Caco-2 (cell line): ENCODE measurements around the gene NDFIP1. TPM values are rescaled to one million over a fixed set of nuclear protein-coding genes. Genes with fewer than 3 reads are reported as not detected.

Experiments used
- BruUV-seq: library from RNA; stranded (reverse); fragments of 400-500 nt; replicated peaks from 2 replicates; lab custom pipeline; 2021; lab: Mats Ljungman, UMichigan
- CTCF ChIA-PET: fragments of 300-600 bp; sonication (Branson Sonifier 250); formaldehyde crosslinking; loops from one replicate; lab custom pipeline; 2022; ENCODE audit warnings: antibody characterized with exemption; lab: Charles Lee
- POLR2A ChIA-PET: fragments of 300-600 bp; sonication (Branson Sonifier 250); formaldehyde crosslinking; loops from one replicate; lab custom pipeline; 2022; ENCODE audit warnings: antibody characterized with exemption; lab: Charles Lee
- DNase-seq, 2 experiments: peaks; one replicate each; pipeline versions ENCODE4 v3.0.0 to v3.0.0-alpha.2; 2020 to 2022
- H3K27me3 ChIP-seq: replicated peaks from 2 replicates; pipeline ENCODE4 v1.6.0; 2011; ENCODE audit warnings: low read length; ENCODE audit not compliant: control insufficient read depth, insufficient read depth
- H3K36me3 ChIP-seq: 2 replicates; pipeline ENCODE4 v1.5.1; 2011; ENCODE audit warnings: low read length; ENCODE audit not compliant: control insufficient read depth, insufficient read depth
- H3K4me1 ChIP-seq: fragments of 250-450 bp; sonication (Bioruptor Pico); 2 replicates; pipeline ENCODE4 v1.5.1; 2020; ENCODE audit warnings: mild to moderate bottlenecking
- H3K4me3 ChIP-seq: 2 replicates; pipeline ENCODE4 v1.5.1; 2011; ENCODE audit warnings: low read depth, mild to moderate bottlenecking, control low read depth, low read length
- H3K9me3 ChIP-seq: fragments of 250-450 bp; sonication (Bioruptor Pico); 2 replicates; pipeline ENCODE4 v1.5.1; 2020; ENCODE audit warnings: mild to moderate bottlenecking, moderate library complexity
- H3K27ac Mint-ChIP-seq: one replicate; pipeline ENCODE4 v1.8.0; 2022; ENCODE audit warnings: mixed read lengths; ENCODE audit not compliant: unreplicated experiment
- H3K27me3 Mint-ChIP-seq: one replicate; pipeline ENCODE4 v1.8.0; 2022; ENCODE audit warnings: mixed read lengths; ENCODE audit not compliant: insufficient read depth, unreplicated experiment
- H3K36me3 Mint-ChIP-seq: one replicate; pipeline ENCODE4 v1.8.0; 2022; ENCODE audit warnings: mild to moderate bottlenecking, mixed read lengths; ENCODE audit not compliant: insufficient read depth, unreplicated experiment
- H3K4me1 Mint-ChIP-seq: one replicate; pipeline ENCODE4 v1.8.0; 2022; ENCODE audit warnings: low read depth, mixed read lengths; ENCODE audit not compliant: unreplicated experiment
- H3K4me3 Mint-ChIP-seq: one replicate; pipeline ENCODE4 v1.8.0; 2022; ENCODE audit warnings: mild to moderate bottlenecking, moderate library complexity, mixed read lengths; ENCODE audit not compliant: unreplicated experiment
- H3K9me3 Mint-ChIP-seq: one replicate; pipeline ENCODE4 v1.8.0; 2022; ENCODE audit warnings: mixed read lengths; ENCODE audit not compliant: unreplicated experiment
- CTCF ChIP-seq, 2 experiments: fragments of 200-600 bp in 1 of 2; IDR thresholded peaks; 1 replicate in 1 of 2; 2 replicates in 1 of 2; pipeline versions ENCODE4 v1.5.1 to v1.8.0; 2011 to 2022; ENCODE audit warnings: antibody characterized with exemption in 1 of 2, control low read depth in 1 of 2, inconsistent platforms in 1 of 2, low read depth in 1 of 2, low read length in 1 of 2, mild to moderate bottlenecking in 1 of 2, moderate library complexity in 1 of 2; ENCODE audit not compliant: insufficient read depth in 1 of 2, severe bottlenecking in 1 of 2, unreplicated experiment in 1 of 2
- intact Hi-C: fragments of 100-400 bp; cut with micrococcal nuclease; formaldehyde crosslinking; loops from one replicate; pipeline ENCODE4 v1.10.0; 2022; ENCODE audit not compliant: unreplicated experiment
- total RNA-seq: library from RNA; stranded (reverse); gene quantifications from 2 replicates; pipeline ENCODE4 v1.2.3, GENCODE V29; 2022

Gene NDFIP1
- total RNA-seq, 1 experiment from 2014 or later, result 51.6 TPM

- H3K27me3 Mint-ChIP-seq, result no peaks in the 10 kb centered on the region
- no peak for TF ChIP-seq CTCF (IDR thresholded peaks at IDR 0.05; ENCODE audit: insufficient read depth in 1 of 2, low read depth in 1 of 2, low read length in 1 of 2, severe bottlenecking in 1 of 2, unreplicated experiment in 1 of 2)
- no peak overlapping the region for H3K27ac Mint-ChIP-seq
- no peak overlapping the region for H3K4me3 Mint-ChIP-seq
- Histone ChIP-seq H3K4me3 (no peak overlapping the region), H3K36me3 (no peaks in the 10 kb centered on the region), H3K9me3 (no peaks in the 10 kb centered on the region), H3K27me3 (no peaks in the 10 kb centered on the region), H3K4me1 (0 out of 2 replicates have a peak, but pooled peaks cover 3% of the 10 kb centered on the region)
- ChIA-PET POLR2A (no interaction called here), CTCF (no interaction called here)
- H3K36me3 Mint-ChIP-seq, result no peaks in the 10 kb centered on the region
- DNase-seq, result no peak
- no peaks in the 10 kb centered on the region for H3K9me3 Mint-ChIP-seq
- H3K4me1 Mint-ChIP-seq, result no peaks in the 10 kb centered on the region
- intact Hi-C loops, result no loop called here
- no TSS peak for BruUV-seq
These were observed 91.8 kb downstream of the NDFIP1 start for GRCh38 chr5:142200387-142200786.

GRCh38 chr5:142201471-142201887 is 92.9 kb downstream of the NDFIP1 start:
- Mint-ChIP-seq H3K27me3 (no peaks in the 10 kb centered on the region), H3K36me3 (no peaks in the 10 kb centered on the region), H3K27ac (no peak overlapping the region), H3K4me3 (no peak overlapping the region), H3K9me3 (no peaks in the 10 kb centered on the region), H3K4me1 (no peaks in the 10 kb centered on the region)
- ChIA-PET CTCF (no interaction called here), POLR2A (no interaction called here)
- no peaks in the 10 kb centered on the region for H3K27me3 ChIP-seq
- 0 out of 2 replicates have a peak, but pooled peaks cover 3% of the 10 kb centered on the region for H3K4me1 ChIP-seq
- no peak for TF ChIP-seq CTCF (IDR thresholded peaks at IDR 0.05; ENCODE audit: insufficient read depth in 1 of 2, low read depth in 1 of 2, low read length in 1 of 2, severe bottlenecking in 1 of 2, unreplicated experiment in 1 of 2)
- DNase-seq, result no peak
- H3K9me3 ChIP-seq, result no peaks in the 10 kb centered on the region
- intact Hi-C loops, result no loop called here
- no peak overlapping the region for H3K4me3 ChIP-seq
- H3K36me3 ChIP-seq, result no peaks in the 10 kb centered on the region
- BruUV-seq, result no TSS peak

- TF ChIP-seq CTCF (IDR thresholded peaks at IDR 0.05; ENCODE audit: insufficient read depth in 1 of 2, low read depth in 1 of 2, low read length in 1 of 2, severe bottlenecking in 1 of 2, unreplicated experiment in 1 of 2), result no peak
- H3K4me3 ChIP-seq, result no peak overlapping the region
- H3K27me3 Mint-ChIP-seq, result no peaks in the 10 kb centered on the region
- BruUV-seq, result no TSS peak
- H3K36me3 Mint-ChIP-seq, result no peaks in the 10 kb centered on the region
- POLR2A ChIA-PET, result interaction anchor here (0.9 kb wide), 1 partner anchor 279 kb away, joined by 4 read pairs; the partner anchor contains the start of gene DELE1
- H3K27me3 ChIP-seq, result no peaks in the 10 kb centered on the region
- CTCF ChIA-PET, result no interaction called here
- H3K27ac Mint-ChIP-seq, result no peak overlapping the region
- H3K9me3 Mint-ChIP-seq, result no peaks in the 10 kb centered on the region
- H3K36me3 ChIP-seq, result no peaks in the 10 kb centered on the region
- no peak overlapping the region for H3K4me3 Mint-ChIP-seq
- no peaks in the 10 kb centered on the region for H3K4me1 Mint-ChIP-seq
- intact Hi-C loops, result no loop called here
- H3K9me3 ChIP-seq, result no peaks in the 10 kb centered on the region
- no peak for DNase-seq
- H3K4me1 ChIP-seq, result 0 out of 2 replicates have a peak, but pooled peaks cover 1% of the 10 kb centered on the region
These were observed 93.7 kb downstream of the NDFIP1 start for GRCh38 chr5:142202282-142202681.

Other genes starting within 250 kb of the NDFIP1 start
- 1.5 and 1.8 TPM in 2 replicates for gene PCDH1, start 230.4 kb upstream of the NDFIP1 start, total RNA-seq
- 67.6 and 78.6 TPM in 2 replicates for gene DELE1, start 184.9 kb upstream of the NDFIP1 start, total RNA-seq
- gene PCDH12, start 150.6 kb upstream of the NDFIP1 start, total RNA-seq, result not detected in 2 replicates
- gene RNF14, start 139.7 kb upstream of the NDFIP1 start, total RNA-seq, result 35.1 and 38.7 TPM in 2 replicates
- gene GNPDA1, start 95.8 kb upstream of the NDFIP1 start, total RNA-seq, result 61.3 and 70.9 TPM in 2 replicates
- gene SPRY4, start 216.2 kb downstream of the NDFIP1 start, total RNA-seq, result 7.7 and 8.3 TPM in 2 replicates